ENCODE measurements around the gene TMEM220.

DNA sequence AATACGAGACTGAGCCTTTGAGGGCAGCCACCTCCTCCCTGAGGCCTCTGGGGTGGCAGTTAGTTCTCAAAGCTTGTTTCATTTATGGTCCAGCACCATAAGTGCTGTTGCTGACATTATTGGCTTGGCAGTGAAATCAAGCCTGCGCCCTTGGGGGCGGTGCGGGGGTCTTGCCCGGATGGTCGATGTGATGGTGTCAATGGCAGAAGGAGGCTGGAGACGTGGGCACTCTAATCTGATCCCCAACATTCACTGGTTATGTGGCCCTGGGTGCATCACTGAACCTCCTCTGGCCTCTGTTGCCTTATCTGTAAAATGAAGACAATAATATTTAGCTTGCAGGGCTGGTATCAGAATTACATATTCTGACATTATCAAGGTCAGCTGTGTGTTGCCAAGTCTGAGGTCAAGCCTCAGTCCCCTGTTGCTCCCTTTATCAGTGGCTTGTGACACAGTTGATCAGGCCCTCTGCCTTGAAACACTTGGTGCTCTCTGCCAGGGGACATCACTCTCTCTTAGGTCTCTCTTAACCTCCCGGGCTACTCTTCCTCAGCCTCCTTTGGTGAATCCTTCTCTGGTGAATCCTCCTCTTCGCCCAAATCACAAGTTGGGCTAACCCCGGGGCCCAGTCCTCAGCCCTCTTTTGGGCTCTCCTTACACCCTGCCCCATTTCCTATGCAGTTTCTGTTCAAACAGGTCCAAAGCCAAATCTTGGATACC lies 11.8 kb upstream of the TMEM220 start:
- TF ChIP-seq, protein P1, sequence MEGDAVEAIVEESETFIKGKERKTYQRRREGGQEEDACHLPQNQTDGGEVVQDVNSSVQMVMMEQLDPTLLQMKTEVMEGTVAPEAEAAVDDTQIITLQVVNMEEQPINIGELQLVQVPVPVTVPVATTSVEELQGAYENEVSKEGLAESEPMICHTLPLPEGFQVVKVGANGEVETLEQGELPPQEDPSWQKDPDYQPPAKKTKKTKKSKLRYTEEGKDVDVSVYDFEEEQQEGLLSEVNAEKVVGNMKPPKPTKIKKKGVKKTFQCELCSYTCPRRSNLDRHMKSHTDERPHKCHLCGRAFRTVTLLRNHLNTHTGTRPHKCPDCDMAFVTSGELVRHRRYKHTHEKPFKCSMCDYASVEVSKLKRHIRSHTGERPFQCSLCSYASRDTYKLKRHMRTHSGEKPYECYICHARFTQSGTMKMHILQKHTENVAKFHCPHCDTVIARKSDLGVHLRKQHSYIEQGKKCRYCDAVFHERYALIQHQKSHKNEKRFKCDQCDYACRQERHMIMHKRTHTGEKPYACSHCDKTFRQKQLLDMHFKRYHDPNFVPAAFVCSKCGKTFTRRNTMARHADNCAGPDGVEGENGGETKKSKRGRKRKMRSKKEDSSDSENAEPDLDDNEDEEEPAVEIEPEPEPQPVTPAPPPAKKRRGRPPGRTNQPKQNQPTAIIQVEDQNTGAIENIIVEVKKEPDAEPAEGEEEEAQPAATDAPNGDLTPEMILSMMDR (IDR thresholded peaks at IDR 0.05): no peak
- no peak for TF ChIP-seq POLR2A (IDR thresholded peaks at IDR 0.05)

Measured in esophagus squamous epithelium (tissue), 4 donors.